ENCODE data around the gene LYSMD3.

The LYSMD3 gene

GRCh38 chr5:90518661-90519060 is 10.7 kb downstream of the LYSMD3 start:
- no peak overlapping the region for H3K4me3 ChIP-seq (replicated peaks; ENCODE audit: low read depth, low read length)
- no peak for TF ChIP-seq CTCF (IDR thresholded peaks at IDR 0.05; ENCODE audit: low read length, missing control alignments)
- peak; percentile 18 for DNase-seq (ENCODE audit: low read depth)

- no peak for TF ChIP-seq CTCF (IDR thresholded peaks at IDR 0.05; ENCODE audit: low read length, missing control alignments)
- H3K4me3 ChIP-seq (replicated peaks; ENCODE audit: low read depth, low read length), result no peak overlapping the region
- DNase-seq (ENCODE audit: low read depth), result no peak
Measured at GRCh38 chr5:90514520-90514919, 14.9 kb downstream of the LYSMD3 start.

- no peak overlapping the region for H3K4me3 ChIP-seq (replicated peaks; ENCODE audit: low read depth, low read length)
- no peak for TF ChIP-seq CTCF (IDR thresholded peaks at IDR 0.05; ENCODE audit: low read length, missing control alignments)
- DNase-seq (ENCODE audit: low read depth), result no peak
Measured at GRCh38 chr5:90510438-90510837, 18.9 kb downstream of the LYSMD3 start.

GRCh38 chr5:90506221-90506620 is 23.2 kb downstream of the LYSMD3 start:
- TF ChIP-seq CTCF (IDR thresholded peaks at IDR 0.05; ENCODE audit: low read length, missing control alignments), result no peak
- DNase-seq (ENCODE audit: low read depth), result peak; percentile 8
- no peak overlapping the region for H3K4me3 ChIP-seq (replicated peaks; ENCODE audit: low read depth, low read length)

- H3K4me3 ChIP-seq (replicated peaks; ENCODE audit: low read depth, low read length), result no peak overlapping the region
- TF ChIP-seq CTCF (IDR thresholded peaks at IDR 0.05; ENCODE audit: low read length, missing control alignments), result no peak
- DNase-seq (ENCODE audit: low read depth), result no peak
Measured at GRCh38 chr5:90504743-90505142, 24.6 kb downstream of the LYSMD3 start.

GRCh38 chr5:90503596-90503995 is 25.8 kb downstream of the LYSMD3 start:
- TF ChIP-seq CTCF (IDR thresholded peaks at IDR 0.05; ENCODE audit: low read length, missing control alignments), result no peak
- no peak for DNase-seq (ENCODE audit: low read depth)
- no peak overlapping the region for H3K4me3 ChIP-seq (replicated peaks; ENCODE audit: low read depth, low read length)

GRCh38 chr5:90495146-90495545 is 34.2 kb downstream of the LYSMD3 start:
- no peak for TF ChIP-seq CTCF (IDR thresholded peaks at IDR 0.05; ENCODE audit: low read length, missing control alignments)
- DNase-seq (ENCODE audit: low read depth), result no peak
- H3K4me3 ChIP-seq (replicated peaks; ENCODE audit: low read depth, low read length), result no peak overlapping the region

All from fibroblast of pulmonary artery (primary cell).